GM12878 (cell line): ENCODE measurements around the gene ODC1. TPM values are rescaled to one million over a fixed set of nuclear protein-coding genes. Genes with fewer than 3 reads are reported as not detected.

Source experiments
- ATAC-seq: fragments of 200-7000 bp; cut with Tn5 transposase; 3 replicates; pipeline ENCODE4 v1.9.1; 2020; ENCODE audit warnings: mild to moderate bottlenecking, moderate library complexity
- BruUV-seq: library from RNA; stranded (reverse); fragments of 400-500 nt; replicated peaks from 2 replicates; lab custom pipeline; 2021; lab: Mats Ljungman, UMichigan
- CTCF ChIA-PET: fragments of 300-600 bp; sonication (Branson Sonifier 250); formaldehyde crosslinking; extraction: SDS; loops from one replicate; lab custom pipeline; 2021; ENCODE audit warnings: inconsistent platforms; lab: Yijun Ruan, JAX
- POLR2A ChIA-PET: fragments of 350-600 bp; formaldehyde crosslinking; extraction: SDS; loops from one replicate; lab custom pipeline; 2021; ENCODE audit warnings: inconsistent platforms; lab: Charles Lee
- RAD21 ChIA-PET: fragments of 300-600 bp; sonication (Branson Sonifier 250); formaldehyde crosslinking; loops from one replicate; lab custom pipeline; 2023; ENCODE audit warnings: antibody characterized with exemption; ENCODE audit not compliant: unreplicated experiment; lab: Charles Lee
- SMC1A ChIA-PET: fragments of 300-600 bp; sonication (Branson Sonifier 250); formaldehyde crosslinking; loops from one replicate; lab custom pipeline; 2023; ENCODE audit not compliant: unreplicated experiment, uncharacterized antibody; lab: Charles Lee
- DNase-seq: peaks from one replicate; pipeline ENCODE4 v3.0.0-alpha.2; 2011; ENCODE audit warnings: low read depth, low spot score
- FAIRE-seq: peaks from 3 replicates; lab custom pipeline; 2011; peaks lifted over from hg19 to GRCh38; lab: Jason Lieb, UNC
- H2AFZ ChIP-seq: 2 replicates; pipeline ENCODE4 v1.6.0; 2011; ENCODE audit warnings: low read depth, low read length, control low read depth; ENCODE audit not compliant: control insufficient read depth
- H3K27ac ChIP-seq: 2 replicates; pipeline ENCODE4 v1.5.1; 2011; ENCODE audit warnings: control low read depth; ENCODE audit not compliant: control insufficient read depth, insufficient read depth
- H3K27me3 ChIP-seq, 2 experiments: replicated peaks in 1 of 2; 2 replicates each; pipeline versions ENCODE4 v1.6.0 to v1.6.1; 2011; ENCODE audit warnings: low read length in 1 of 2; ENCODE audit not compliant: control insufficient read depth in 2 of 2, insufficient read depth in 2 of 2
- H3K36me3 ChIP-seq, 2 experiments: 2 replicates each; pipeline ENCODE4 v1.5.1; 2011; ENCODE audit warnings: low read length in 1 of 2; ENCODE audit not compliant: control insufficient read depth in 2 of 2, insufficient read depth in 2 of 2
- H3K4me1 ChIP-seq: 2 replicates; pipeline ENCODE4 v1.6.1; 2011; ENCODE audit warnings: mild to moderate bottlenecking, low read length, moderate library complexity, mixed read lengths; ENCODE audit not compliant: control insufficient read depth, insufficient read depth
- H3K4me2 ChIP-seq: 2 replicates; pipeline ENCODE4 v1.6.0; 2011; ENCODE audit warnings: control low read depth; ENCODE audit not compliant: control insufficient read depth, insufficient read depth
- H3K4me3 ChIP-seq: fragments of 200-600 bp; sonication (generic); 2 replicates; pipeline ENCODE4 v1.5.1; 2016
- H3K79me2 ChIP-seq: 2 replicates; pipeline ENCODE4 v1.6.0; 2011; ENCODE audit warnings: low read length; ENCODE audit not compliant: control insufficient read depth, insufficient read depth
- H3K9ac ChIP-seq: 2 replicates; pipeline ENCODE4 v1.8.0; 2011; ENCODE audit warnings: low read length, control low read depth, mixed read lengths; ENCODE audit not compliant: control insufficient read depth, insufficient read depth
- H3K9me3 ChIP-seq: replicated peaks from 3 replicates; pipeline ENCODE4 v1.5.1; 2011; ENCODE audit warnings: mild to moderate bottlenecking, low read length; ENCODE audit not compliant: control insufficient read depth, insufficient read depth
- H4K20me1 ChIP-seq: 2 replicates; pipeline ENCODE4 v1.6.0; 2011; ENCODE audit not compliant: control insufficient read depth, insufficient read depth
- KDM1A ChIP-seq: fragments of 200-600 bp; sonication (generic); IDR thresholded peaks from 2 replicates; pipeline ENCODE4 v1.6.1; 2016; ENCODE audit warnings: borderline replicate concordance
- MLLT1 ChIP-seq: fragments of 450-650 bp; IDR thresholded peaks from 2 replicates; pipeline ENCODE4 v1.6.1; 2016; ENCODE audit warnings: mild to moderate bottlenecking
- NBN ChIP-seq: fragments of 450-650 bp; IDR thresholded peaks from 2 replicates; pipeline ENCODE4 v1.6.1; 2016
- SMAD1 ChIP-seq: fragments of 450-650 bp; IDR thresholded peaks from 2 replicates; pipeline ENCODE4 v1.6.1; 2018; ENCODE audit warnings: mild to moderate bottlenecking, low read depth; ENCODE audit not compliant: partially characterized antibody
- ZNF622 ChIP-seq: fragments of 450-650 bp; IDR thresholded peaks from 2 replicates; pipeline ENCODE4 v1.6.1; 2017; ENCODE audit warnings: mild to moderate bottlenecking, inconsistent platforms
- WGBS: methylation state at CpG from one replicate; pipeline ENCODE4 v1.1.6; 2016; ENCODE audit warnings: low lambda C conversion rate; ENCODE audit not compliant: insufficient replicate concordance, insufficient coverage; ENCODE audit errors: missing lambda C conversion rate; 5-methylcytosine and 5-hydroxymethylcytosine counted together
- in situ Hi-C: fragments of 300-500 bp; cut with MboI; formaldehyde crosslinking; loops from 9 replicates; pipeline ENCODE4 v1.14.3; 2018; ENCODE audit warnings: mixed read lengths
- intact Hi-C: fragments of 100-400 bp; cut with micrococcal nuclease; formaldehyde crosslinking; loops from one replicate; pipeline ENCODE4 v1.14.2; 2022; ENCODE audit not compliant: unreplicated experiment
- polyA plus RNA-seq, 11 experiments: library from polyadenylated mRNA; depleted of rRNA in 4 of 11; unstranded in 6 of 11; stranded (reverse) in 5 of 11; fragments of >200 nt; fragmentation: Nextera tagmentation in 4 of 11; fragmentation: Illumina TruSeq in 1 of 11; extraction: Ambion mirVana in 4 of 11; extraction: Trizol in 1 of 11; gene quantifications; 1 replicate in 1 of 11; 2 replicates in 10 of 11; pipeline versions ENCODE4 v1.2.1 to v1.2.3, GENCODE V29; 2011 to 2016; ENCODE audit warnings: inconsistent platforms in 2 of 11, missing spikeins in 2 of 11, low read depth in 1 of 11
- total RNA-seq, 4 experiments: library from RNA; depleted of rRNA in 3 of 4; stranded (reverse); fragments of >200 nt in 3 of 4; fragmentation: Illumina TruSeq in 1 of 4; extraction: Trizol in 1 of 4; gene quantifications; 2 replicates each; pipeline versions ENCODE4 v1.2.1 to v1.2.3, GENCODE V29; 2013 to 2021

The ODC1 gene
- total and polyA plus RNA-seq, 10 of the 15 experiments (the other 5 are each of a cell fraction or from before 2014, with no cell fraction given), result 68.5 to 441 (median 340) TPM

GRCh38 chr2:10447300-10447894 lies 730 bp downstream of the ODC1 start:
- Histone ChIP-seq H3K9me3 (no peaks in the 10 kb centered on the region), H4K20me1 (peaks cover 8% of the 10 kb centered on the region; the same call in 1 of the 2 replicates), H3K4me2 (peak overlapping the region; percentile 92), H3K4me3 (peak overlapping the region; percentile 77), H2AFZ (peak overlapping the region; percentile 10; the same call in 1 of the 2 replicates), H3K79me2 (peaks cover 58% of the 10 kb centered on the region), H3K27me3 (no peaks in the 10 kb centered on the region), H3K36me3 (peaks cover 6 to 21% of the 10 kb centered on the region in 2 experiments), H3K9ac (peak overlapping the region; percentile 93), H3K27ac (peak overlapping the region; percentile 93), H3K4me1 (peaks cover 25% of the 10 kb centered on the region)
- ChIA-PET POLR2A (interaction anchor here (0.6 to 4.4 kb wide), 10 partner anchors 8 to 604 kb away, joined by 3 to 60 read pairs (median 3); partner anchors contain the start of genes HPCAL1 and TAF1B), SMC1A (interaction anchor here (0.7 to 6.5 kb wide), 10 partner anchors 10 to 366 kb away, joined by 3 to 76 read pairs (median 4); no protein-coding TSS in a partner anchor), CTCF (interaction anchor here (0.7 to 8.7 kb wide), 8 partner anchors 7 to 369 kb away, joined by 3 to 88 read pairs (median 6); no protein-coding TSS in a partner anchor), RAD21 (interaction anchor here (0.6 to 7.0 kb wide), 16 partner anchors 14 to 604 kb away, joined by 3 to 115 read pairs (median 4); partner anchors contain the start of genes PDIA6 and TAF1B)
- DNase-seq (peak; percentile 15), FAIRE-seq (no peak), ATAC-seq (peak; percentile 44)
- in situ Hi-C loops (no loop called here), intact Hi-C loops (loop anchor here (5.0 kb wide), 2 partner anchors 220 to 365 kb away; partner anchors contain the start of gene PDIA6)
- BruUV-seq, result TSS peak; percentile 64
- WGBS, result under 1% methylated on average over 32 of the region's 32 CpGs
- TF ChIP-seq ZNF622 (no peak), SMAD1 (peak; percentile 29), MLLT1 (peak; percentile 66; the same call in 1 of the 2 replicates), NBN (0 out of 2 replicates have a peak, but pooled peaks have one; percentile 36), KDM1A (no peak)
